ENCODE results near the gene FRAS1.

Gene FRAS1

GRCh38 chr4:78588894-78589545 is 531.9 kb downstream of the FRAS1 start:
- H3K27me3 ChIP-seq = no peaks in the 10 kb centered on the region
- peaks cover 100% of the 10 kb centered on the region for H3K36me3 ChIP-seq
- no peaks in the 10 kb centered on the region for H3K9me3 ChIP-seq
- H3K27ac ChIP-seq = peak overlapping the region; percentile 39
- no peak overlapping the region for H3K4me3 ChIP-seq (ENCODE audit: low read depth in 1 of 2, low read length in 1 of 2)
- TF ChIP-seq CTCF (IDR thresholded peaks at IDR 0.05) = no peak
- no peaks in the 10 kb centered on the region for H3K4me1 ChIP-seq (ENCODE audit: control insufficient read depth in 1 of 2, insufficient read depth in 1 of 2, low read depth in 1 of 2, low read length in 1 of 2)

GRCh38 chr4:78591404-78591803 is 534.3 kb downstream of the FRAS1 start:
- Histone ChIP-seq H3K9me3 (no peaks in the 10 kb centered on the region), H3K4me3 (ENCODE audit: low read depth in 1 of 2, low read length in 1 of 2) (no peak overlapping the region), H3K36me3 (peaks cover 100% of the 10 kb centered on the region), H3K27ac (peak overlapping the region; percentile 30), H3K4me1 (ENCODE audit: control insufficient read depth in 1 of 2, insufficient read depth in 1 of 2, low read depth in 1 of 2, low read length in 1 of 2) (no peaks in the 10 kb centered on the region), H3K27me3 (no peaks in the 10 kb centered on the region)
- TF ChIP-seq CTCF (IDR thresholded peaks at IDR 0.05) = no peak

- no peak for TF ChIP-seq CTCF (IDR thresholded peaks at IDR 0.05)
Measured at GRCh38 chr4:78592088-78592783, 535.1 kb downstream of the FRAS1 start.

More at GRCh38 chr4:78592088-78592783, 535.1 kb downstream of the FRAS1 start:
- Histone ChIP-seq H3K27ac (peak overlapping the region; percentile 30), H3K36me3 (peaks cover 99% of the 10 kb centered on the region), H3K27me3 (no peaks in the 10 kb centered on the region), H3K4me1 (ENCODE audit: control insufficient read depth in 1 of 2, insufficient read depth in 1 of 2, low read depth in 1 of 2, low read length in 1 of 2) (no peaks in the 10 kb centered on the region), H3K9me3 (no peaks in the 10 kb centered on the region), H3K4me3 (ENCODE audit: low read depth in 1 of 2, low read length in 1 of 2) (no peak overlapping the region)
